Endothelial cell of umbilical vein (primary cell): ENCODE data around the gene DCAF4. TPM values are rescaled to one million over a fixed set of nuclear protein-coding genes. Genes with fewer than 3 reads are reported as not detected.
"Not testable (repeated sequence)": the region's sequence is repeated elsewhere in the genome, so short reads cannot be mapped to it uniquely, and the experiment has no call there.

Experiments
- BruUV-seq: library from RNA; stranded (reverse); fragments of 400-500 nt; replicated peaks from 2 replicates; lab custom pipeline; 2021; lab: Mats Ljungman, UMichigan
- CTCF ChIA-PET: fragments of 300-600, 350-600 bp; sonication (Branson Sonifier 250); formaldehyde crosslinking; loops from one replicate; lab custom pipeline; 2021; ENCODE audit warnings: antibody characterized with exemption, inconsistent platforms; lab: Charles Lee
- POLR2A ChIA-PET: fragments of 300-600, 350-600 bp; sonication (Branson Sonifier 250); formaldehyde crosslinking; loops from one replicate; lab custom pipeline; 2021; ENCODE audit warnings: antibody characterized with exemption, inconsistent platforms; lab: Charles Lee
- DNase-seq: peaks from one replicate; pipeline ENCODE4 v3.0.0-alpha.2; 2011; ENCODE audit warnings: low read depth, low spot score
- FAIRE-seq: peaks from 2 replicates; lab custom pipeline; 2011; peaks lifted over from hg19 to GRCh38; lab: Jason Lieb, UNC
- H2AFZ ChIP-seq: 2 replicates; pipeline ENCODE4 v1.6.0; 2012; ENCODE audit warnings: low read depth, low read length, control low read depth, inconsistent platforms
- H3K27ac ChIP-seq: 2 replicates; pipeline ENCODE4 v1.5.1; 2011; ENCODE audit warnings: low read depth, mild to moderate bottlenecking, control low read depth, low read length, moderate library complexity; ENCODE audit not compliant: insufficient read depth
- H3K27me3 ChIP-seq, 2 experiments: 2 replicates each; pipeline versions ENCODE4 v1.6.0 to v1.6.1; 2011; ENCODE audit warnings: low read length in 2 of 2, mixed read lengths in 1 of 2; ENCODE audit not compliant: control insufficient read depth in 2 of 2, insufficient read depth in 2 of 2
- H3K36me3 ChIP-seq, 2 experiments: 2 replicates in 1 of 2; 3 replicates in 1 of 2; pipeline ENCODE4 v1.5.1; 2011; ENCODE audit warnings: low read length in 2 of 2, mild to moderate bottlenecking in 1 of 2, moderate library complexity in 1 of 2; ENCODE audit not compliant: control insufficient read depth in 2 of 2, insufficient read depth in 2 of 2; ENCODE audit errors: extremely low read depth in 1 of 2
- H3K4me1 ChIP-seq: 3 replicates; pipeline ENCODE4 v1.5.1; 2011; ENCODE audit warnings: mild to moderate bottlenecking, low read length; ENCODE audit not compliant: control insufficient read depth, insufficient read depth; ENCODE audit errors: extremely low read depth
- H3K4me2 ChIP-seq: 2 replicates; pipeline ENCODE4 v1.6.1; 2011; ENCODE audit warnings: low read length, control low read depth, mixed read lengths; ENCODE audit not compliant: insufficient read depth
- H3K4me3 ChIP-seq, 3 experiments: fragments of 200-600 bp in 1 of 3; sonication (generic), shearing (Covaris generic) in 1 of 3; replicated peaks in 1 of 3; 2 replicates each; pipeline ENCODE4 v1.5.1; 2011 to 2016; ENCODE audit warnings: control low read depth in 3 of 3, low read length in 3 of 3, mild to moderate bottlenecking in 2 of 3, inconsistent platforms in 1 of 3, low read depth in 1 of 3, moderate library complexity in 1 of 3; ENCODE audit not compliant: insufficient read depth in 1 of 3
- H3K79me2 ChIP-seq: 2 replicates; pipeline ENCODE4 v1.6.0; 2012; ENCODE audit warnings: low read length, inconsistent platforms; ENCODE audit not compliant: control insufficient read depth, insufficient read depth
- H3K9ac ChIP-seq: replicated peaks from 2 replicates; pipeline ENCODE3; 2011; ENCODE audit warnings: low read length, control low read depth; ENCODE audit not compliant: insufficient read depth; ENCODE audit errors: extremely low read depth
- H3K9me1 ChIP-seq: replicated peaks from 3 replicates; pipeline ENCODE4 v1.6.0; 2011; ENCODE audit warnings: mild to moderate bottlenecking, low read length; ENCODE audit not compliant: control insufficient read depth, insufficient read depth; ENCODE audit errors: extremely low read depth
- H3K9me3 ChIP-seq: replicated peaks from 2 replicates; pipeline ENCODE4 v1.5.1; 2012; ENCODE audit warnings: low read length, inconsistent platforms; ENCODE audit not compliant: control insufficient read depth, insufficient read depth
- H4K20me1 ChIP-seq: replicated peaks from 2 replicates; pipeline ENCODE3; 2011; ENCODE audit warnings: mild to moderate bottlenecking, low read length; ENCODE audit not compliant: control insufficient read depth, insufficient read depth; ENCODE audit errors: extremely low read depth
- CTCF ChIP-seq, 2 donors: IDR thresholded peaks; 1 replicate in 1 of 2; 2 replicates in 1 of 2; pipeline ENCODE4 v1.5.1; 2011; ENCODE audit warnings: low read length in 2 of 2, mild to moderate bottlenecking in 2 of 2, moderate library complexity in 2 of 2, control low read depth in 1 of 2, inconsistent platforms in 1 of 2, low read depth in 1 of 2; ENCODE audit not compliant: insufficient read depth in 1 of 2; ENCODE audit errors: extremely low read depth in 1 of 2
- EZH2 ChIP-seq: IDR thresholded peaks from 2 replicates; pipeline ENCODE4 v1.6.1; 2012; ENCODE audit warnings: borderline replicate concordance, low read depth, mild to moderate bottlenecking, moderate library complexity, low read length, inconsistent platforms; ENCODE audit not compliant: severe bottlenecking
- FOS ChIP-seq: IDR thresholded peaks from 2 replicates; pipeline ENCODE4 v1.6.1; 2011; ENCODE audit warnings: mild to moderate bottlenecking, low read length, moderate library complexity, borderline replicate concordance; ENCODE audit not compliant: insufficient read depth
- GATA2 ChIP-seq: IDR thresholded peaks from 2 replicates; pipeline ENCODE4 v1.7.0; 2011; ENCODE audit warnings: low read depth, mild to moderate bottlenecking, moderate library complexity, mixed read lengths, low read length; ENCODE audit not compliant: insufficient read length, insufficient read depth
- JUN ChIP-seq: IDR thresholded peaks from 2 replicates; pipeline ENCODE4 v1.6.1; 2011; ENCODE audit warnings: borderline replicate concordance, low read depth; ENCODE audit not compliant: insufficient read length, insufficient read depth
- MYC ChIP-seq: IDR thresholded peaks from one replicate; pipeline ENCODE4 v1.6.1; 2011; ENCODE audit warnings: mild to moderate bottlenecking, low read depth, low read length
- POLR2A ChIP-seq: IDR thresholded peaks from 2 replicates; pipeline ENCODE4 v1.6.1; 2012; ENCODE audit warnings: low read depth, mild to moderate bottlenecking, control low read depth, low read length
- POLR2AphosphoS5 ChIP-seq: IDR thresholded peaks from 2 replicates; pipeline ENCODE4 v1.6.1; 2012; ENCODE audit warnings: low read depth, mild to moderate bottlenecking, control low read depth, low read length, moderate library complexity; ENCODE audit not compliant: insufficient read depth
- dilution Hi-C: fragments of 300-500 bp; cut with MboI; formaldehyde crosslinking; loops from one replicate; pipeline ENCODE4 v1.15.0; 2019; ENCODE audit warnings: low sequenced_read_pairs; ENCODE audit not compliant: extremely low pct_ligation_motif_present
- intact Hi-C: fragments of 100-400 bp; cut with micrococcal nuclease; formaldehyde crosslinking; loops from one replicate; pipeline ENCODE4 v1.10.0; 2022
- polyA plus RNA-seq, 4 experiments: library from polyadenylated mRNA; depleted of rRNA in 3 of 4; stranded (reverse) in 3 of 4; unstranded in 1 of 4; fragments of >200 nt; gene quantifications; 2 replicates each; pipeline versions ENCODE4 v1.2.1 to v1.2.3, GENCODE V29; 2011 to 2012; ENCODE audit warnings: missing spikeins in 1 of 4
- total RNA-seq: library from RNA; stranded (reverse); gene quantifications from 2 replicates; pipeline ENCODE4 v1.2.3, GENCODE V29; 2021
- TF ChIP-seq, protein P1 (sequence below): IDR thresholded peaks from 2 replicates; pipeline ENCODE4 v1.6.1; 2011; ENCODE audit not compliant: insufficient read depth, insufficient read length

The DCAF4 gene
- total and polyA plus RNA-seq, 2 donors (not counting 3 experiments of a cell fraction or from before 2014, with no cell fraction given) = 8.6 to 15.8 TPM

GRCh38 chr14:72952171-72952570 lies 25.9 kb downstream of the DCAF4 start:
- dilution Hi-C loops (no loop called here), intact Hi-C loops (no loop called here)
- no peak for FAIRE-seq
- no peak for DNase-seq
- no peak for TF ChIP-seq POLR2AphosphoS5
- no peak for TF ChIP-seq GATA2
- no peak for TF ChIP-seq FOS
- TF ChIP-seq JUN = no peak
- no peak for TF ChIP-seq POLR2A
- no peak for TF ChIP-seq EZH2
- TF ChIP-seq, protein P1, sequence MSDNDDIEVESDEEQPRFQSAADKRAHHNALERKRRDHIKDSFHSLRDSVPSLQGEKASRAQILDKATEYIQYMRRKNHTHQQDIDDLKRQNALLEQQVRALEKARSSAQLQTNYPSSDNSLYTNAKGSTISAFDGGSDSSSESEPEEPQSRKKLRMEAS = no peak
- no peak for TF ChIP-seq CTCF (IDR thresholded peaks at IDR 0.05; ENCODE audit: extremely low read depth in 1 of 2, insufficient read depth in 1 of 2, low read depth in 1 of 2, low read length in 2 of 2)
- TF ChIP-seq MYC = no peak
- Histone ChIP-seq H3K4me2 (no peak overlapping the region), H3K27ac (no peak overlapping the region), H3K27me3 (no peaks in the 10 kb centered on the region), H3K79me2 (no peaks in the 10 kb centered on the region), H3K9me3 (no peaks in the 10 kb centered on the region), H3K4me3 (no peak overlapping the region), H3K9ac (no peak overlapping the region), H2AFZ (no peak overlapping the region), H3K9me1 (no peaks in the 10 kb centered on the region), H3K4me1 (no peaks in the 10 kb centered on the region), H4K20me1 (no peaks in the 10 kb centered on the region), H3K36me3 (peaks cover 0 to 2% of the 10 kb centered on the region in 2 experiments)
- no TSS peak for BruUV-seq
- CTCF ChIA-PET = interaction anchor here (1.9 to 7.0 kb wide), 2 partner anchors 47 to 439 kb away, joined by 5 to 751 read pairs; no protein-coding TSS in a partner anchor
- POLR2A ChIA-PET = no interaction called here

DNA sequence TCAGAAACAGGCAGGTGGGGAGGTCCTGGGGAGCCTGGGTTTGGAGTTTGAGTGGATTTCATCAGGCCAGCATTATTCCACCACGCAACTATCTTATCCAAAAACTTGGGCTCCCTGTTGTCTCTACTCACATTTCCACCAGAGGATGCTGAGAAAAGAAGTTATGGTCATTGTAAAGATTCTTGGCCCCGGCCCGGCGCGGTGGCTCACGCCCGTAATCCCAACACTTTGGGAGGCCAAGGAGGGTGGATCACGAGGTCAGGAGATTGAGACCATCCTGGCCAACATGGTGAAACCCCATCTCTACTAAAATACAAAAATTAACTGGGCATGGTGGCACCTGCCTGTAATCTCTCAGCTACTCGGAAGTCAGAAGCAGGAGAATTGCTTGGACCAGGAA lies 30.5 kb downstream of the DCAF4 start:
- intact Hi-C loops, FAIRE-seq, H3K27ac ChIP-seq: not testable (repeated sequence)

More for the DNA sequence above, 30.5 kb downstream of the DCAF4 start:
- H3K9me1 ChIP-seq, BruUV-seq, H3K79me2 ChIP-seq, H2AFZ ChIP-seq, H4K20me1 ChIP-seq, H3K4me1 ChIP-seq, H3K27me3 ChIP-seq, H3K36me3 ChIP-seq, H3K4me2 ChIP-seq, DNase-seq, H3K4me3 ChIP-seq, POLR2A ChIA-PET, H3K9ac ChIP-seq, H3K9me3 ChIP-seq, dilution Hi-C loops: not testable (repeated sequence)
- CTCF ChIA-PET = interaction anchor here (1.9 to 2.3 kb wide), 2 partner anchors 8 to 443 kb away, joined by 12 to 18 read pairs; no protein-coding TSS in a partner anchor
